ENCODE data around the gene PCBD2.

The PCBD2 gene

GRCh38 chr5:134992148-134992547, 87.2 kb downstream of the PCBD2 start:
- Histone ChIP-seq H3K27me3 (replicated peaks; ENCODE audit: insufficient read depth, low read length) (no peaks in the 10 kb centered on the region), H4K20me1 (ENCODE audit: insufficient read depth, low read length) (no peaks in the 10 kb centered on the region), H3K4me3 (ENCODE audit: low read length) (no peak overlapping the region), H3K9me2 (replicated peaks; ENCODE audit: insufficient read depth, low read length) (no peaks in the 10 kb centered on the region), H3K9ac (ENCODE audit: low read length) (no peak overlapping the region), H3K4me1 (ENCODE audit: low read length) (no peaks in the 10 kb centered on the region), H3K4me2 (ENCODE audit: low read depth, low read length) (no peak overlapping the region), H3K27ac (ENCODE audit: low read length) (no peak overlapping the region), H2AFZ (ENCODE audit: low read length) (no peak overlapping the region), H3K9me3 (replicated peaks; ENCODE audit: insufficient read depth, low read length) (no peaks in the 10 kb centered on the region), H3K36me3 (replicated peaks; ENCODE audit: insufficient read depth, low read length) (no peaks in the 10 kb centered on the region), H3K79me2 (ENCODE audit: low read length) (no peaks in the 10 kb centered on the region), H3F3A (ENCODE audit: insufficient read depth, low read length) (no peaks in the 10 kb centered on the region)
- no peak for DNase-seq
- TF ChIP-seq EZH2phosphoT487 (IDR thresholded peaks at IDR 0.05; ENCODE audit: low read length) (no peak), EZH2 (optimal IDR thresholded peaks at IDR 0.05; ENCODE audit: low read depth, low read length) (no peak), CTCF (IDR thresholded peaks at IDR 0.05; ENCODE audit: low read length) (no peak)

- no peak overlapping the region for H3K4me3 ChIP-seq (ENCODE audit: low read length)
- TF ChIP-seq EZH2 (optimal IDR thresholded peaks at IDR 0.05; ENCODE audit: low read depth, low read length) = no peak
- no peak for TF ChIP-seq CTCF (IDR thresholded peaks at IDR 0.05; ENCODE audit: low read length)
- TF ChIP-seq EZH2phosphoT487 (IDR thresholded peaks at IDR 0.05; ENCODE audit: low read length) = no peak
- no peaks in the 10 kb centered on the region for H3K9me2 ChIP-seq (replicated peaks; ENCODE audit: insufficient read depth, low read length)
- no peaks in the 10 kb centered on the region for H3K79me2 ChIP-seq (ENCODE audit: low read length)
- H2AFZ ChIP-seq (ENCODE audit: low read length) = no peak overlapping the region
- H3K4me1 ChIP-seq (ENCODE audit: low read length) = no peaks in the 10 kb centered on the region
- no peaks in the 10 kb centered on the region for H3K36me3 ChIP-seq (replicated peaks; ENCODE audit: insufficient read depth, low read length)
- H3K27ac ChIP-seq (ENCODE audit: low read length) = no peak overlapping the region
- H3F3A ChIP-seq (ENCODE audit: insufficient read depth, low read length) = no peaks in the 10 kb centered on the region
- no peaks in the 10 kb centered on the region for H3K9me3 ChIP-seq (replicated peaks; ENCODE audit: insufficient read depth, low read length)
- no peak overlapping the region for H3K4me2 ChIP-seq (ENCODE audit: low read depth, low read length)
- DNase-seq = no peak
- H4K20me1 ChIP-seq (ENCODE audit: insufficient read depth, low read length) = no peaks in the 10 kb centered on the region
- no peak overlapping the region for H3K9ac ChIP-seq (ENCODE audit: low read length)
- no peaks in the 10 kb centered on the region for H3K27me3 ChIP-seq (replicated peaks; ENCODE audit: insufficient read depth, low read length)
Measured at GRCh38 chr5:134993161-134993560, 88.2 kb downstream of the PCBD2 start.

GRCh38 chr5:134994560-134995156, 89.7 kb downstream of the PCBD2 start:
- H4K20me1 ChIP-seq (ENCODE audit: insufficient read depth, low read length) = no peaks in the 10 kb centered on the region
- no peaks in the 10 kb centered on the region for H3K9me3 ChIP-seq (replicated peaks; ENCODE audit: insufficient read depth, low read length)
- H2AFZ ChIP-seq (ENCODE audit: low read length) = no peak overlapping the region
- H3K4me3 ChIP-seq (ENCODE audit: low read length) = no peak overlapping the region
- no peaks in the 10 kb centered on the region for H3K36me3 ChIP-seq (replicated peaks; ENCODE audit: insufficient read depth, low read length)
- no peaks in the 10 kb centered on the region for H3K9me2 ChIP-seq (replicated peaks; ENCODE audit: insufficient read depth, low read length)
- no peak overlapping the region for H3K27ac ChIP-seq (ENCODE audit: low read length)
- DNase-seq = no peak
- no peaks in the 10 kb centered on the region for H3F3A ChIP-seq (ENCODE audit: insufficient read depth, low read length)
- H3K27me3 ChIP-seq (replicated peaks; ENCODE audit: insufficient read depth, low read length) = no peaks in the 10 kb centered on the region
- TF ChIP-seq CTCF (IDR thresholded peaks at IDR 0.05; ENCODE audit: low read length) (no peak), EZH2phosphoT487 (IDR thresholded peaks at IDR 0.05; ENCODE audit: low read length) (no peak)
- no peaks in the 10 kb centered on the region for H3K79me2 ChIP-seq (ENCODE audit: low read length)
- H3K4me1 ChIP-seq (ENCODE audit: low read length) = no peaks in the 10 kb centered on the region
- no peak overlapping the region for H3K4me2 ChIP-seq (ENCODE audit: low read depth, low read length)
- no peak overlapping the region for H3K9ac ChIP-seq (ENCODE audit: low read length)
